Gastrocnemius medialis (tissue), 4 donors: Measurements from ENCODE around the gene DGKZ.

Source experiments
- CTCF ChIP-seq, 5 experiments: fragments of 450-650 bp in 3 of 5; fragments of 200-600 bp in 2 of 5; sonication (generic) in 2 of 5; IDR thresholded peaks in 4 of 5; conservative IDR thresholded peaks in 1 of 5; 1 replicate in 4 of 5; 2 replicates in 1 of 5; pipeline ENCODE4 v1.5.1; 2016 to 2019; ENCODE audit warnings: antibody characterized with exemption in 5 of 5, mild to moderate bottlenecking in 3 of 5, moderate library complexity in 3 of 5
- POLR2A ChIP-seq, 2 donors: fragments of 450-650 bp; IDR thresholded peaks; one replicate each; pipeline ENCODE4 v1.6.1; 2017; ENCODE audit warnings: antibody characterized with exemption in 2 of 2, mild to moderate bottlenecking in 2 of 2, moderate library complexity in 2 of 2

DNA sequence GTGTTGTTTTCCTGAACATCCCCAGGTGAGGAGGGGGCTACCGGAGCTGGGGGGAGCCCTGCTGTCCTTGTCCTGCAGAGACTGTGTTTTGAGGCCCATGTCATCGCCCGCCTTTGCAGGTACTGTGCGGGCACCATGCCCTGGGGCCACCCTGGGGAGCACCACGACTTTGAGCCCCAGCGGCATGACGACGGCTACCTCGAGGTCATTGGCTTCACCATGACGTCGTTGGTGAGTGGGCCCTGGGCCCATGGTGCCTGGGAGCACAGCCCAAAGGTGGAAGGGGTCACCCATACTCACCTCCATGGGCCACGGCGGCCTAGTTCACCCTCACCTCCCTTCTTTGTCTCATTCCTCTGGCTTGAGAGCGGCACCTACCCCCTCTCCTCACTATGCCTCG is 27.6 kb downstream of the DGKZ start:
- TF ChIP-seq CTCF (IDR thresholded peaks at IDR 0.05 in 4 of 5, conservative IDR thresholded peaks at IDR 0.05 in 1 of 5) (no peak), POLR2A (IDR thresholded peaks at IDR 0.05) (no peak)
